PFSK-1 (cell line): ENCODE results near the gene STARD7.

Source experiments
- FOXP2 ChIP-seq: optimal IDR thresholded peaks from 2 replicates; pipeline ENCODE3; 2011; ENCODE audit warnings: borderline replicate concordance, control low read depth, inconsistent platforms; ENCODE audit not compliant: insufficient read depth; ENCODE audit errors: extremely low read length, extremely low read depth
- POLR2AphosphoS5 ChIP-seq: IDR thresholded peaks from 2 replicates; pipeline ENCODE4 v1.6.1; 2012; ENCODE audit warnings: low read depth, mild to moderate bottlenecking, control low read depth, low read length, moderate library complexity
- REST ChIP-seq, 2 experiments: IDR thresholded peaks; 2 replicates each; pipeline versions ENCODE4 v1.6.1 to v1.8.0; 2011 to 2012; ENCODE audit warnings: low read depth in 2 of 2, low read length in 2 of 2, control low read depth in 1 of 2, inconsistent platforms in 1 of 2, mild to moderate bottlenecking in 1 of 2, moderate library complexity in 1 of 2; ENCODE audit not compliant: insufficient read depth in 1 of 2
- SIN3A ChIP-seq: IDR thresholded peaks from 2 replicates; pipeline ENCODE4 v1.6.1; 2012; ENCODE audit warnings: mild to moderate bottlenecking, low read length, moderate library complexity, borderline replicate concordance; ENCODE audit not compliant: insufficient read depth
- TAF1 ChIP-seq: IDR thresholded peaks from 2 replicates; pipeline ENCODE4 v1.6.1; 2012; ENCODE audit warnings: low read length, control low read depth, borderline replicate concordance; ENCODE audit not compliant: insufficient read depth

The STARD7 gene

GRCh38 chr2:96145036-96145847, 63.4 kb downstream of the STARD7 start, which contains the start of gene DUSP2:
Gene DUSP2, minus strand, starts transcription at chr2:96145440. Its CDS starts 86 bp downstream, at chr2:96145354.
- no peak for TF ChIP-seq SIN3A
- no peak for TF ChIP-seq POLR2AphosphoS5
- no peak for TF ChIP-seq FOXP2
- TF ChIP-seq TAF1: no peak
- no peak for TF ChIP-seq REST (IDR thresholded peaks at IDR 0.05; ENCODE audit: insufficient read depth in 1 of 2, low read depth in 2 of 2, low read length in 2 of 2)

DNA sequence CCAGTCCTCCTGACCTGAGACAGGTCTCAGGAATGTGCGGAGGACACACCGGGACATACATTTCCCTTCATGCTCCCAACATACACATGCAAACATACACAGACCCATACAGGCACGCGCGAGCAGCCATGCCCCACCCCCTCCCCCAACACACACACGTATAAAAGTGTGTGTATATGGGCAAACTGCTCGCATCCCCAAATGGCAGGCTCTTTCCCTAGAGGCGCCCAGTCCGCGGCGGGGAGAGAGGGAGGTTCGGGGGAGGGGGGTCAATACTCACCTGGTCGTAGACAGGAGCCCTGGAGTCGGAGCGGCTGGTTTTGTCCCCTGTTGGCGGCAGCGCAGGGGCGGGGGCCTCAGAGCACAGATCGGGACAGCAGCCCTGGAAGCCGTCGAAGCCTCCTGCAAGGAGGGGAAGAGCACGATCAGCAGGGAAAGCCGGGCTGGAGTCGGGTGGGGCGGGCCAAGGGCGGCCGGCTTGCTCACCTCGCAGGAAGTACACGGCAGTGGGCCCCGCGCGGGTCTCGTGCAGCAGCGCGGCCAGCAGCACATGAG, 64.1 kb downstream of the STARD7 start:
- no peak for TF ChIP-seq SIN3A
- no peak for TF ChIP-seq POLR2AphosphoS5
- TF ChIP-seq TAF1: no peak
- no peak for TF ChIP-seq REST (IDR thresholded peaks at IDR 0.05; ENCODE audit: insufficient read depth in 1 of 2, low read depth in 2 of 2, low read length in 2 of 2)

DNA sequence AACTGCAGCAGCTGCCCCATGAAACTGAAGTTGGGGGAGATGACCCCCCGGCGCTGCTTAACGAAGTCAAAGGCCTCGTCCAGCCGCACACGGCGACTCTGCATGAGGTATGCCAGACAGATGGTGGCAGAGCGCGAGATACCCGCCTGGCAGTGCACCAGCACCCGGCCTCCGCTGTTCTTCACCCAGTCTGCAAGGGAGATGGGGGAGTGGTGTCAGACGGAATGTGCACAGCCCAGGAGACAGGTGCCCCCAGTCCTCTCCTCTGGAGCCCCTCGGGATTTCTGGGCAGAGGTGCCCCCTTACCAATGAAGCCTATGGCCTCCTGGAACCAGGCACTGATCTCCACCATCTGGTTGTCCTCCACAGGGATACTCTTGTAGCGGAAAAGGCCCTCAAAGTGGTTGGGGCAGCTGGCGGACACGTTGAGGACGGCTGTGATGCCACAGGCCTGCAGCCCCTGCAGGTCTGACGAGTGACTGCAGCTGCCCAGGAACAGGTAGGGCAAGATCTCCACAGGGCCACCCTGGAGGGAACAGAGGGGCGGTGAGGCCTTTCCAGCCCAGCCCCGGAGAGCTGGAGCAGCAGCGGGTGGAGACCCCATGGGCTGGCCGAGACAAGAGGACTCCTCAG, 64.7 kb downstream of the STARD7 start:
- TF ChIP-seq SIN3A (no peak), TAF1 (no peak), POLR2AphosphoS5 (no peak), FOXP2 (no peak), REST (IDR thresholded peaks at IDR 0.05; ENCODE audit: insufficient read depth in 1 of 2, low read depth in 2 of 2, low read length in 2 of 2) (no peak)

GRCh38 chr2:96143231-96143847, 65.3 kb downstream of the STARD7 start:
- TF ChIP-seq FOXP2 (no peak), REST (IDR thresholded peaks at IDR 0.05; ENCODE audit: insufficient read depth in 1 of 2, low read depth in 2 of 2, low read length in 2 of 2) (no peak), POLR2AphosphoS5 (no peak), TAF1 (no peak), SIN3A (no peak)
